Panc1 (cell line): ENCODE data around the gene NAA25. TPM values are rescaled to one million over a fixed set of nuclear protein-coding genes. Genes with fewer than 3 reads are reported as not detected.

ENCODE experiments used
- ATAC-seq: fragments of 200-7000 bp; cut with Tn5 transposase; 2 replicates; pipeline ENCODE4 v1.9.1; 2020; ENCODE audit warnings: mild to moderate bottlenecking, moderate library complexity
- BruUV-seq: library from RNA; stranded (reverse); fragments of 400-500 nt; replicated peaks from 2 replicates; lab custom pipeline; 2021; lab: Mats Ljungman, UMichigan
- CTCF ChIA-PET: fragments of 300-600 bp; sonication (Branson Sonifier 250); formaldehyde crosslinking; loops from one replicate; lab custom pipeline; 2022; ENCODE audit warnings: antibody characterized with exemption; lab: Charles Lee
- POLR2A ChIA-PET: fragments of 300-600 bp; sonication (Branson Sonifier 250); formaldehyde crosslinking; loops from one replicate; lab custom pipeline; 2022; ENCODE audit warnings: antibody characterized with exemption; lab: Charles Lee
- DNase-seq: peaks from one replicate; pipeline ENCODE4 v3.0.0-alpha.2; 2010; ENCODE audit warnings: low read depth, low spot score
- H3K27ac ChIP-seq: 2 replicates; pipeline ENCODE4 v1.5.1; 2011; ENCODE audit warnings: mild to moderate bottlenecking, low read length, inconsistent platforms
- H3K27me3 ChIP-seq: fragments of 200-500 bp; sonication (Bioruptor generic); 2 replicates; pipeline ENCODE4 v1.6.0; 2014; ENCODE audit warnings: low read length, inconsistent platforms; ENCODE audit not compliant: control insufficient read depth, insufficient read depth
- H3K36me3 ChIP-seq: fragments of 200-500 bp; sonication (Bioruptor generic); 2 replicates; pipeline ENCODE4 v1.5.1; 2014; ENCODE audit warnings: inconsistent platforms, mild to moderate bottlenecking, low read length, moderate library complexity; ENCODE audit not compliant: control insufficient read depth, insufficient read depth
- H3K4me1 ChIP-seq: 2 replicates; pipeline ENCODE4 v1.5.1; 2011; ENCODE audit warnings: inconsistent platforms, mild to moderate bottlenecking, low read length, moderate library complexity; ENCODE audit not compliant: control insufficient read depth, insufficient read depth
- H3K4me3 ChIP-seq, 2 experiments: 2 replicates each; pipeline ENCODE4 v1.5.1; 2011 to 2012; ENCODE audit warnings: low read depth in 2 of 2, low read length in 2 of 2, mild to moderate bottlenecking in 2 of 2, inconsistent platforms in 1 of 2, moderate library complexity in 1 of 2
- H3K9me3 ChIP-seq: fragments of 200-500 bp; sonication (Bioruptor generic); 2 replicates; pipeline ENCODE4 v1.5.1; 2014; ENCODE audit warnings: low read depth, mild to moderate bottlenecking, inconsistent platforms, low read length, moderate library complexity; ENCODE audit not compliant: control insufficient read depth, insufficient read depth
- CTCF ChIP-seq: fragments of 450-650 bp; IDR thresholded peaks from 2 replicates; pipeline ENCODE4 v1.5.1; 2017; ENCODE audit warnings: mild to moderate bottlenecking
- POLR2AphosphoS5 ChIP-seq: IDR thresholded peaks from 2 replicates; pipeline ENCODE4 v1.6.1; 2012; ENCODE audit warnings: mild to moderate bottlenecking, low read depth, low read length, moderate library complexity
- REST ChIP-seq, 2 experiments: IDR thresholded peaks; 2 replicates each; pipeline ENCODE4 v1.6.1; 2011 to 2012; ENCODE audit warnings: low read depth in 2 of 2, control low read depth in 1 of 2, low read length in 1 of 2, mild to moderate bottlenecking in 1 of 2, moderate library complexity in 1 of 2; ENCODE audit not compliant: insufficient read depth in 1 of 2
- SIN3A ChIP-seq: IDR thresholded peaks from 2 replicates; pipeline ENCODE4 v1.6.1; 2012; ENCODE audit warnings: low read depth, mild to moderate bottlenecking, low read length, moderate library complexity, borderline replicate concordance; ENCODE audit not compliant: insufficient read depth
- TCF7L2 ChIP-seq: IDR thresholded peaks from 2 replicates; pipeline ENCODE4 v1.6.1; 2011; ENCODE audit warnings: mild to moderate bottlenecking, low read depth, low read length, inconsistent platforms
- in situ Hi-C: cut with HindIII; loops from 2 replicates; pipeline ENCODE4 v1.10.0; 2016; ENCODE audit warnings: low sequenced_read_pairs, low pct_unique_long_range_greater_than_20kb
- intact Hi-C: fragments of 100-400 bp; cut with micrococcal nuclease; formaldehyde crosslinking; loops from one replicate; pipeline ENCODE4 v1.10.0; 2022; ENCODE audit not compliant: unreplicated experiment
- microRNA-seq: library from miRNA; unstranded; fragments of <30 nt; microRNA quantifications from one replicate; pipeline ENCODE4 v1.1.0, GENCODE V29; 2020; ENCODE audit not compliant: unreplicated experiment
- total RNA-seq: library from RNA; stranded (reverse); gene quantifications from one replicate; pipeline ENCODE4 v1.2.1, GENCODE V29; 2021; ENCODE audit not compliant: unreplicated experiment

NAA25 gene
- total RNA-seq, 1 experiment from 2014 or later, result 32.2 TPM

DNA sequence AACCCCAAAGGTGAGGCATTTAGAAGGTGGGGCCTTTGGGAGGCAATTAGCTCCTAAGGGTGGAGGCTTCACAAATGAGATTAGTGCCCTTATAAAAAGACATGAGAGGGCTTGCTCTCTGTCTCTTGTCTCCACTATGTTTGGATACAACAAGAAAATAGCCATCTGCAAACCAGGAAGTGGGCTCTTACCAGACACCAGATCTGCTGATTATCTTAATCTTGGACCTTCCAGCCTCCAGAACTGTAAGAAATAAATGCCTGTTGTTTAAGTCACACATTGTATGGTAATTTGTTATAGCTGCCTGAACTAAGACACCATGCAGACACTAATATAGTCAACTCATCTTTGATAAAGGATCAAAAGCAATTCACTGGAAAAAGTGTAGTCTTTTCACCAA, 130.0 kb downstream of the NAA25 start:
- Histone ChIP-seq H3K27me3 (no peaks in the 10 kb centered on the region), H3K27ac (no peak overlapping the region), H3K36me3 (no peaks in the 10 kb centered on the region), H3K4me1 (no peaks in the 10 kb centered on the region), H3K4me3 (no peak overlapping the region), H3K9me3 (no peaks in the 10 kb centered on the region)
- BruUV-seq, result no TSS peak
- ATAC-seq, result no peak
- ChIA-PET POLR2A (no interaction called here), CTCF (no interaction called here)
- in situ Hi-C loops (no loop called here), intact Hi-C loops (no loop called here)
- DNase-seq, result no peak
- TF ChIP-seq TCF7L2 (no peak), POLR2AphosphoS5 (no peak), SIN3A (no peak), CTCF (no peak), REST (IDR thresholded peaks at IDR 0.05; ENCODE audit: insufficient read depth in 1 of 2, low read depth in 2 of 2, low read length in 1 of 2) (no peak)

GRCh38 chr12:111976860-111977259, 131.7 kb downstream of the NAA25 start:
- POLR2A ChIA-PET, result no interaction called here

More at GRCh38 chr12:111976860-111977259, 131.7 kb downstream of the NAA25 start:
- H3K27me3 ChIP-seq, result no peaks in the 10 kb centered on the region
- no peaks in the 10 kb centered on the region for H3K36me3 ChIP-seq
- H3K27ac ChIP-seq, result no peak overlapping the region
- H3K9me3 ChIP-seq, result no peaks in the 10 kb centered on the region
- ATAC-seq (no peak), DNase-seq (no peak)
- H3K4me3 ChIP-seq, result no peak overlapping the region
- intact Hi-C loops, result no loop called here
- BruUV-seq, result no TSS peak
- TF ChIP-seq SIN3A (no peak), CTCF (no peak), TCF7L2 (no peak), POLR2AphosphoS5 (no peak), REST (IDR thresholded peaks at IDR 0.05; ENCODE audit: insufficient read depth in 1 of 2, low read depth in 2 of 2, low read length in 1 of 2) (no peak)
- no peaks in the 10 kb centered on the region for H3K4me1 ChIP-seq
- in situ Hi-C loops, result no loop called here
- CTCF ChIA-PET, result no interaction called here

Small RNA genes lying within 50 kb of the gene (microRNA-seq; reads per million reads assigned to microRNA genes)
- not detected for gene MIR3657

Other genes with a start within 250 kb of the NAA25 start
- 10.2 TPM for gene TMEM116, start 95.6 kb downstream of the NAA25 start, total RNA-seq
- gene ERP29, start 95.4 kb downstream of the NAA25 start, total RNA-seq, result 69.7 TPM
- gene TRAFD1, start 16.8 kb upstream of the NAA25 start, total RNA-seq, result 32.9 TPM